Measurements from ENCODE around the gene EPPIN. TPM values are rescaled to one million over a fixed set of nuclear protein-coding genes. Genes with fewer than 3 reads are reported as not detected.

Gene EPPIN
- not detected in 2 replicates for total RNA-seq (2013; cell fraction: nucleolus; rRNA removed)
- total RNA-seq (2014; rRNA removed): not detected in 2 replicates
- not detected in 2 replicates for total RNA-seq (2014; rRNA removed; fragmentation: Illumina TruSeq; extraction: Trizol)
- total RNA-seq (2021): not detected in 2 replicates
- polyA plus RNA-seq (2011; ENCODE audit: low read depth): not detected
- not detected in 2 replicates for polyA plus RNA-seq (2011; rRNA removed)
- polyA plus RNA-seq (2011; cell fraction: cytosol; rRNA removed): not detected in 2 replicates
- not detected in 2 replicates for polyA plus RNA-seq (2011; cell fraction: nucleus; rRNA removed)
- polyA plus RNA-seq (2012): not detected in 2 replicates
- not detected in 2 replicates for polyA plus RNA-seq (2014; fragmentation: Illumina TruSeq; extraction: Trizol)
- not detected for polyA plus RNA-seq (2014; fragmentation: Nextera tagmentation; extraction: Ambion mirVana)
- polyA plus RNA-seq (2014; rRNA removed): not detected in 2 replicates
- polyA plus RNA-seq (2016; fragmentation: Nextera tagmentation; extraction: Ambion mirVana): not detected
- polyA minus RNA-seq (2011; rRNA and poly(A)+ RNA removed): not detected in 2 replicates
- not detected in 2 replicates for polyA minus RNA-seq (2011; cell fraction: cytosol; rRNA and poly(A)+ RNA removed)
- polyA minus RNA-seq (2011; cell fraction: nucleus; rRNA and poly(A)+ RNA removed): not detected in 2 replicates
- Bru-seq, nascent RNA: not detected
- not detected for BruChase-seq, experiment 1, labeled RNA remaining after a 6-hour chase
- BruChase-seq, experiment 2, labeled RNA remaining after a 2-hour chase: not detected
- long read RNA-seq, experiment 1: 0 reads
- long read RNA-seq, experiment 2: 0 reads

DNA sequence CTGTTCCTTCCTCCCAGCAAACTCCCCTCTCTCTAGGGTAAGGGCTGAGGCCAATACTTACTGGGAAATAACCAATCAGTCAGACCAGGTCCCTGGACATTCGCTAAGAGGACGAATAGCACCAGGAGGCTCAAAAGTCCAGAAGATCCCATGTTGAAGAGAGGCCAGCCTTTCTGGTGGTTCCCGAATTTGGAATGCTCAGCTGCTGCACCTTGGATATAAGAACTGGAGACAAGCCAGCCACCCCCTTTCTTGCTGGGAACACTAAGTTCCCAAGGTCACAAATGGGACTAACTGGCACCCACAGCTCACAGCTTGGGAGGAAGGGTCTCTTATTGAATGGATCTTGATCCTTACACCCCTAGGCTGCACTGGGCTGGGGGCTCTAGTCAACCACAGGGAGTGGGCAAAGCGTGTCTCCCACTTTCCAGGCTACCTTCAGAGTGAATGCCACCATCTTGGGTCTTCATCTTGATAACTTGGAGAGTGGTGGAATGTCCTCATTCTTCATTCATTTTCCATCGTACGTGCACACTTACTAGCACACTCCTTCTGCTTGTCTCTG lies at the start of gene EPPIN:
TSS of gene EPPIN (minus strand) at position 196 of the 565 bp plus-strand sequence. CDS start at position 152, 44 bp downstream.
- Histone ChIP-seq H3K4me3 (no peak within 1 kb of the TSS), H4K20me1 (ENCODE audit: control insufficient read depth, insufficient read depth) (no peaks in the 10 kb centered on the region), H3K79me2 (ENCODE audit: control insufficient read depth, insufficient read depth, low read length) (no peaks in the 10 kb centered on the region), H3K27me3 (replicated peaks in 1 of 2; ENCODE audit: control insufficient read depth in 2 of 2, insufficient read depth in 2 of 2, low read length in 1 of 2) (no peaks in the 10 kb centered on the region; a peak in 2 of 4 replicates), H3K9me3 (replicated peaks; ENCODE audit: control insufficient read depth, insufficient read depth, low read length) (no peaks in the 10 kb centered on the region), H2AFZ (ENCODE audit: control insufficient read depth, low read depth, low read length) (no peak within 1 kb of the TSS), H3K36me3 (ENCODE audit: control insufficient read depth in 2 of 2, insufficient read depth in 2 of 2, low read length in 1 of 2) (no peaks in the 10 kb centered on the region), H3K4me1 (ENCODE audit: control insufficient read depth, insufficient read depth, low read length) (no peaks in the 10 kb centered on the region), H3K27ac (ENCODE audit: control insufficient read depth, insufficient read depth) (no peak within 1 kb of the TSS), H3K9ac (ENCODE audit: control insufficient read depth, insufficient read depth, low read length) (no peak within 1 kb of the TSS), H3K4me2 (ENCODE audit: control insufficient read depth, insufficient read depth) (no peak within 1 kb of the TSS)
- no TSS peak for BruUV-seq (replicated peaks)
- TF ChIP-seq, protein P1, sequence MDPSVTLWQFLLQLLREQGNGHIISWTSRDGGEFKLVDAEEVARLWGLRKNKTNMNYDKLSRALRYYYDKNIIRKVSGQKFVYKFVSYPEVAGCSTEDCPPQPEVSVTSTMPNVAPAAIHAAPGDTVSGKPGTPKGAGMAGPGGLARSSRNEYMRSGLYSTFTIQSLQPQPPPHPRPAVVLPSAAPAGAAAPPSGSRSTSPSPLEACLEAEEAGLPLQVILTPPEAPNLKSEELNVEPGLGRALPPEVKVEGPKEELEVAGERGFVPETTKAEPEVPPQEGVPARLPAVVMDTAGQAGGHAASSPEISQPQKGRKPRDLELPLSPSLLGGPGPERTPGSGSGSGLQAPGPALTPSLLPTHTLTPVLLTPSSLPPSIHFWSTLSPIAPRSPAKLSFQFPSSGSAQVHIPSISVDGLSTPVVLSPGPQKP (IDR thresholded peaks at IDR 0.05; ENCODE audit: low read depth, low read length): no peak
- TF ChIP-seq STAT3 (IDR thresholded peaks at IDR 0.05; ENCODE audit: low read depth, low read length) (no peak), EGR1 (IDR thresholded peaks at IDR 0.05; ENCODE audit: borderline replicate concordance in 1 of 2, low read depth in 2 of 2, low read length in 2 of 2) (no peak), NR2C1 (IDR thresholded peaks at IDR 0.05) (no peak), CBFB (IDR thresholded peaks at IDR 0.05; ENCODE audit: low read depth) (no peak), NRF1 (conservative IDR thresholded peaks at IDR 0.05; ENCODE audit: low read depth, low read length) (no peak), ATF7 (IDR thresholded peaks at IDR 0.05; ENCODE audit: low read depth) (no peak)
- TF ChIP-seq, protein P2, sequence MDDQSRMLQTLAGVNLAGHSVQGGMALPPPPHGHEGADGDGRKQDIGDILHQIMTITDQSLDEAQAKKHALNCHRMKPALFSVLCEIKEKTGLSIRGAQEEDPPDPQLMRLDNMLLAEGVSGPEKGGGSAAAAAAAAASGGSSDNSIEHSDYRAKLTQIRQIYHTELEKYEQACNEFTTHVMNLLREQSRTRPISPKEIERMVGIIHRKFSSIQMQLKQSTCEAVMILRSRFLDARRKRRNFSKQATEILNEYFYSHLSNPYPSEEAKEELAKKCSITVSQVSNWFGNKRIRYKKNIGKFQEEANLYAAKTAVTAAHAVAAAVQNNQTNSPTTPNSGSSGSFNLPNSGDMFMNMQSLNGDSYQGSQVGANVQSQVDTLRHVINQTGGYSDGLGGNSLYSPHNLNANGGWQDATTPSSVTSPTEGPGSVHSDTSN (IDR thresholded peaks at IDR 0.05; ENCODE audit: insufficient replicate concordance, low read depth, low read length): no peak
- ChIA-PET CTCF (interaction anchor here (0.7 kb wide), 1 partner anchor 122 kb away, joined by 3 read pairs; no protein-coding TSS in a partner anchor), SMC1A (ENCODE audit: uncharacterized antibody, unreplicated experiment) (no interaction called here), POLR2A (no interaction called here), RAD21 (ENCODE audit: unreplicated experiment) (no interaction called here)
- no peak for ATAC-seq
- 30% methylated on average over 6 of the region's 6 CpGs for WGBS (ENCODE audit: insufficient coverage, insufficient replicate concordance, low lambda C conversion rate, missing lambda C conversion rate)
- intact Hi-C loops (cut with micrococcal nuclease; ENCODE audit: unreplicated experiment): no loop called here
- DNase-seq (ENCODE audit: low read depth, low spot score): no peak
- in situ Hi-C loops (cut with MboI): no loop called here
- no peak for FAIRE-seq

All from GM12878 (cell line).